HG02981 (cell line): Measurements from ENCODE around the gene ANKAR.
"Not testable (repeated sequence)": the region's sequence is repeated elsewhere in the genome, so short reads cannot be mapped to it uniquely, and the experiment has no call there.

Experiments
- ATAC-seq: cut with Tn5 transposase; IDR thresholded peaks from one replicate; pipeline ENCODE4 v1.9.1; 2021; ENCODE audit warnings: mild to moderate bottlenecking, moderate library complexity; ENCODE audit not compliant: unreplicated experiment

ANKAR gene

GRCh38 chr2:189709501-189710221, 35.2 kb downstream of the ANKAR start:
- no peak for ATAC-seq

GRCh38 chr2:189717593-189717992, 43.1 kb downstream of the ANKAR start:
- ATAC-seq: not testable (repeated sequence)

- ATAC-seq: no peak
Observed at GRCh38 chr2:189719571-189719970, 45.1 kb downstream of the ANKAR start.

DNA sequence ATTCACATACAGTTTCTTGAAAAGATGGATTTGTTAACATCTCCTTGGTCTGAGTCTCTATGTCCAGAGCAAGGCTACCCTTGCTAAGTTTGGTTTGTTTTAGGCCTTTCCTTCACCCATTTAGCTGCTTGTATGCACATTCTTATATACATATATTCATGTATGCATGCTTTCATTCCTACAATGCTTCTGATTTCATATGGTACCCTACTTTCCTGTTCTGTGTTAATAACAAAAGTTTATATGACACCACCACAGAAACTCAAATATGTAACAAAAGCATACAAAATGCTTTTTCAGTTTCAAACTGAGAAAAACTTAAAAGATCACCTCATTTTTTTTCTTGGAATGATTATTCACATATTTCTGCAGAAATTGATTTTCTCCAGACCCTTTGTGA, 48.7 kb downstream of the ANKAR start:
- ATAC-seq: no peak
